HFF-Myc (cell line): ENCODE data around the gene PITPNM1.
A peak's percentile ranks its signal among the peaks of the same experiment; 100 is the strongest.

ENCODE experiments used
- DNase-seq: peaks from one replicate; pipeline ENCODE4 v3.0.0-alpha.2; 2011; ENCODE audit warnings: low read depth; ENCODE audit errors: extremely low read depth
- H3K4me3 ChIP-seq: replicated peaks from 2 replicates; pipeline ENCODE4 v1.5.1; 2011; ENCODE audit warnings: low read depth, mild to moderate bottlenecking, control low read depth, low read length
- CTCF ChIP-seq: IDR thresholded peaks from 2 replicates; pipeline ENCODE4 v1.5.1; 2012; ENCODE audit warnings: mild to moderate bottlenecking, low read depth, low read length, control low read depth; ENCODE audit errors: missing control alignments

Gene PITPNM1

GRCh38 chr11:67450796-67451657 lies 54.1 kb downstream of the PITPNM1 start:
- no peak overlapping the region for H3K4me3 ChIP-seq
- no peak for DNase-seq
- no peak for TF ChIP-seq CTCF

- TF ChIP-seq CTCF = no peak
- DNase-seq = no peak
These were observed 55.9 kb downstream of the PITPNM1 start for GRCh38 chr11:67449116-67449844.

GRCh38 chr11:67448220-67448609 lies 56.9 kb downstream of the PITPNM1 start:
- no peak overlapping the region for H3K4me3 ChIP-seq
- TF ChIP-seq CTCF = no peak
- DNase-seq = no peak

More at GRCh38 chr11:67449116-67449844, 55.9 kb downstream of the PITPNM1 start:
- H3K4me3 ChIP-seq = no peak overlapping the region

GRCh38 chr11:67445515-67445914 lies 59.6 kb downstream of the PITPNM1 start:
- no peak overlapping the region for H3K4me3 ChIP-seq
- TF ChIP-seq CTCF = no peak
- no peak for DNase-seq

- peak overlapping the region; percentile 75 for H3K4me3 ChIP-seq
- TF ChIP-seq CTCF = no peak
- DNase-seq = no peak
These were observed 62.4 kb downstream of the PITPNM1 start for GRCh38 chr11:67442504-67443404.
